Skeletal muscle tissue (tissue), 4 donors: Measurements from ENCODE around the gene KRT38. TPM values are rescaled to one million over a fixed set of nuclear protein-coding genes. Genes with fewer than 3 reads are reported as not detected.

ENCODE experiments used
- H3K27ac ChIP-seq: one replicate; pipeline ENCODE4 v1.7.0; 2013; ENCODE audit warnings: mild to moderate bottlenecking, low read depth, low read length, inconsistent platforms
- H3K27me3 ChIP-seq, 3 donors: one replicate each; pipeline ENCODE4 v1.7.0; 2013; ENCODE audit warnings: low read length in 3 of 3; ENCODE audit not compliant: control insufficient read depth in 3 of 3, insufficient read depth in 3 of 3
- H3K36me3 ChIP-seq, 3 donors: one replicate each; pipeline ENCODE4 v1.7.0; 2013; ENCODE audit warnings: low read length in 3 of 3; ENCODE audit not compliant: control insufficient read depth in 3 of 3, insufficient read depth in 3 of 3
- H3K4me1 ChIP-seq, 3 donors: one replicate each; pipeline ENCODE4 v1.7.0; 2013; ENCODE audit warnings: low read length in 3 of 3, mild to moderate bottlenecking in 3 of 3; ENCODE audit not compliant: control insufficient read depth in 3 of 3, insufficient read depth in 3 of 3
- H3K4me3 ChIP-seq, 3 donors: one replicate each; pipeline ENCODE4 v1.7.0; 2013; ENCODE audit warnings: low read length in 3 of 3
- H3K9ac ChIP-seq, 3 donors: one replicate each; pipeline ENCODE4 v1.7.0; 2013; ENCODE audit warnings: low read length in 3 of 3, mild to moderate bottlenecking in 3 of 3, moderate library complexity in 2 of 3, low read depth in 1 of 3
- H3K9me3 ChIP-seq, 3 donors: one replicate each; pipeline ENCODE4 v1.7.0; 2013; ENCODE audit warnings: low read length in 3 of 3; ENCODE audit not compliant: control insufficient read depth in 3 of 3
- total RNA-seq: library from RNA; depleted of rRNA; stranded (reverse); fragments of >200 nt; gene quantifications from one replicate; pipeline ENCODE4 v1.2.3, GENCODE V29; 2014
- donor health status: Osteomylitis.

Gene KRT38
- total RNA-seq, 1 donor from 2014 or later = not detected

GRCh38 chr17:41463746-41464145, 23.0 kb upstream of the KRT38 start:
- H3K27ac ChIP-seq = no peak overlapping the region
- no peaks in the 10 kb centered on the region for H3K36me3 ChIP-seq
- peaks cover 0 to 2% (median 0%) of the 10 kb centered on the region in 3 donors for H3K9me3 ChIP-seq
- peaks cover 0 to 14% (median 3%) of the 10 kb centered on the region in 3 donors for H3K27me3 ChIP-seq
- H3K4me3 ChIP-seq = no peak overlapping the region
- no peak overlapping the region for H3K9ac ChIP-seq
- peaks cover 8 to 14% (median 12%) of the 10 kb centered on the region in 3 donors for H3K4me1 ChIP-seq

DNA sequence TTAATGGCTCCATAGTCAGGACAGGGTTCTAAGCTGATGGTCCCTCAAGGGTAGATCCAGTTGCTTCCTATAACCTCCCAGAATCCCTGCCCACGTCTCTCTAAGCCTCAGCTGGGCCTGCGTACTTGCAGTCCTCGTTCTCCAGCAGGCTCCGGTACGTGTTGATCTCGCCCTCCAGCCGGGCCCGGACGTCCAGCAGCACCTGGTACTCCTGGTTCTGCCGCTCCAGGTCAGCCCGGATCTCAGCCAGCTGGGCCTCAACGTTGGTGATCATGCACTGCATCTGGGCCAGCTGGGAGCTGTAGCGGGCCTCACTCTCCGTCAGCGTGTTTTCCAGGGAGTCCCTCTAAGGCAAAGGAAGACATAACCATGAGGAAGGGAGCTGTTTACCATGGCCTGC, 21.9 kb upstream of the KRT38 start:
- peaks cover 0 to 19% (median 3%) of the 10 kb centered on the region in 3 donors for H3K27me3 ChIP-seq
- no peak overlapping the region for H3K9ac ChIP-seq
- no peaks in the 10 kb centered on the region for H3K9me3 ChIP-seq
- H3K4me3 ChIP-seq = no peak overlapping the region
- no peak overlapping the region for H3K27ac ChIP-seq
- H3K4me1 ChIP-seq = peaks cover 8 to 14% (median 12%) of the 10 kb centered on the region in 3 donors
- no peaks in the 10 kb centered on the region for H3K36me3 ChIP-seq

DNA sequence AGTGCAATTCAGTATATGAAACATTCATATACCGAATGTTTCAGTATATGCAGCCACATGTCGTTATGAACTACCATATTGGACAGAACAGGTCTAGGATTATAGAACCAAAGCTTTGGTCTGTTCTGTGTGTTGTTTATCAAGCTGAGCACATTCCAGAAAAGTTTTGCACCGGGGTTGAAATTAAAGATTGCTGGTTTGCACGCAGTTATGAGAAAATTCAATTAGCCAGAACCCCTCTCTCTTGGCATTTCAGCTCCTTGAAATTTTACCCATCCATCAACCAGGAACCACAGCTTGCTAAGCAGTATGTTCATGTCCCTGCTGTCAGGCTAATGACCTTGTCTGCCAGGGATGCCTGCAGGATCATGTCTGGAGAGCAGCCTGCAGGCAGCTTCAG, 16.9 kb upstream of the KRT38 start:
- Histone ChIP-seq H3K27me3 (peaks cover 0 to 13% (median 3%) of the 10 kb centered on the region in 3 donors), H3K27ac (no peak overlapping the region), H3K9me3 (no peaks in the 10 kb centered on the region), H3K9ac (no peak overlapping the region), H3K4me1 (peaks cover 0 to 4% (median 0%) of the 10 kb centered on the region in 3 donors), H3K36me3 (no peaks in the 10 kb centered on the region), H3K4me3 (no peak overlapping the region)

DNA sequence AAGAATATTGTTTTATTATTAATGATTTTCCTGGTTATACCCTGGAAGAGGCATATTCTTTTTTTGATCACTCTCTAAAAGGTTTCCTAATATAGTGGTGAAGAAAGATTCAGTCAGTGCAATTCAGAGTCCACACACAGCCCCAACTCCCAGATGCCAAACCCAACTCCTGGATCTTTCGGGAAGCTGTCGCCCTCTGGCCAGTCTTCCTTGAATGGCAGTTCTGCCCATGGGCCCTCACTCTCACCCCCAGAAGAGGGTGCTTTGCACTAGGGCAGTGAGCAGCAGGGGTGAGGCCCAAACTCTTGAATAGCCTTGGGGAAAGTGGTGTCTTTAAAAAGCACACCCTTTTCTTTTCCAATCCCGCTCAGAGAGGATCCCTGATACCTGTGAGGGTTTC, 15.4 kb upstream of the KRT38 start:
- Histone ChIP-seq H3K27ac (no peak overlapping the region), H3K27me3 (peaks cover 0 to 10% (median 8%) of the 10 kb centered on the region in 3 donors), H3K9ac (no peak overlapping the region), H3K4me3 (no peak overlapping the region), H3K36me3 (no peaks in the 10 kb centered on the region), H3K4me1 (no peaks in the 10 kb centered on the region), H3K9me3 (no peaks in the 10 kb centered on the region)

- Histone ChIP-seq H3K4me3 (no peak overlapping the region), H3K4me1 (no peaks in the 10 kb centered on the region), H3K36me3 (no peaks in the 10 kb centered on the region), H3K27me3 (peaks cover 0 to 10% (median 7%) of the 10 kb centered on the region in 3 donors), H3K9me3 (no peaks in the 10 kb centered on the region), H3K9ac (no peak overlapping the region), H3K27ac (no peak overlapping the region)
Measured at GRCh38 chr17:41455236-41455635, 14.5 kb upstream of the KRT38 start.

DNA sequence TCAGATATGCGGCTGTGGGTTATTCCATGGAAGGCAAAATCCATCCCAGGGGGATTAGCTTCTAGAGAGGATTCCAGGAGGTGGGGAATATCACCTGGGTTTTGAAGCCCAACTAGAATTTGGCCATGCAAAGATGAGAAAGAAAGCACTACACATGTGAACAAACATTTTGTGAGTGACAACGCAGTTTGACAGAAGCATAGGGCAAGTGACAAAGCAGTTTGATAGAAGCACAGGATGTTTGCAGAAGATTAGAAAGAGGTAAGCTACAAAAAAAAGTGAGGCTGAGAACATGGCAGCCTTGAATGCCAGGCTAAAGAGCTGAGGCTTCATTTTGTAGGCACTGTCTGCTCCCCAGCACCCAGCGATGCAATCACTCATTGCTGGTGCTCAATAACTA, 12.3 kb upstream of the KRT38 start:
- no peak overlapping the region for H3K27ac ChIP-seq
- no peaks in the 10 kb centered on the region for H3K4me1 ChIP-seq
- no peak overlapping the region for H3K9ac ChIP-seq
- H3K27me3 ChIP-seq = peaks cover 0 to 13% (median 8%) of the 10 kb centered on the region in 3 donors
- no peaks in the 10 kb centered on the region for H3K36me3 ChIP-seq
- H3K9me3 ChIP-seq = no peaks in the 10 kb centered on the region
- H3K4me3 ChIP-seq = no peak overlapping the region

DNA sequence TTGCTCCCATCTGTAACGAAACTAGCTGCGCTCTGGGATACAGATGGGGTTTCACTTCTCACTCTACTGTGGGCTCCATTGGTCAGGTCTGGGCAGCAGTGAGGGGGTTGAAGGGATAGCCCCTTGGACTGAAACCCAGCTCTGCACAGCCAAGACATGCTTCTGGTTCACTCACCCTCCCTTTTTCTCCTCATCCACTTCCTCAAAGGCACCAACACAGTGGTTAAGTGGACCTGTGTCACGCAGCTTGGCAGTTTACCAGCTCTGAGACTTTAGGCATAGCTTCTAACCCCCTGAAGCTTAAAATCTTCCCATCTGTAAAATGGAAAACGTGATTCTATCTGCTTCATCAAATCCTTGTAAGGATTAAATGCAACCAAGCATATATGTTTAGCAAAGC, 11.5 kb upstream of the KRT38 start:
- H3K27me3 ChIP-seq = peaks cover 0 to 18% (median 10%) of the 10 kb centered on the region in 3 donors
- no peaks in the 10 kb centered on the region for H3K4me1 ChIP-seq
- no peaks in the 10 kb centered on the region for H3K36me3 ChIP-seq
- no peak overlapping the region for H3K4me3 ChIP-seq
- H3K9ac ChIP-seq = no peak overlapping the region
- H3K9me3 ChIP-seq = no peaks in the 10 kb centered on the region
- no peak overlapping the region for H3K27ac ChIP-seq

GRCh38 chr17:41451154-41451728, 10.5 kb upstream of the KRT38 start:
- H3K27me3 ChIP-seq = peaks cover 0 to 13% (median 10%) of the 10 kb centered on the region in 3 donors
- no peak overlapping the region for H3K9ac ChIP-seq
- no peaks in the 10 kb centered on the region for H3K4me1 ChIP-seq
- H3K27ac ChIP-seq = no peak overlapping the region
- H3K4me3 ChIP-seq = no peak overlapping the region
- no peaks in the 10 kb centered on the region for H3K9me3 ChIP-seq
- H3K36me3 ChIP-seq = no peaks in the 10 kb centered on the region

- H3K36me3 ChIP-seq = no peaks in the 10 kb centered on the region
- no peaks in the 10 kb centered on the region for H3K4me1 ChIP-seq
- no peak overlapping the region for H3K9ac ChIP-seq
- no peak overlapping the region for H3K27ac ChIP-seq
- H3K9me3 ChIP-seq = no peaks in the 10 kb centered on the region
- H3K27me3 ChIP-seq = peaks cover 0 to 16% (median 12%) of the 10 kb centered on the region in 3 donors
- no peak overlapping the region for H3K4me3 ChIP-seq
Measured at GRCh38 chr17:41449008-41449407, 8.2 kb upstream of the KRT38 start.

- Histone ChIP-seq H3K27ac (no peak overlapping the region), H3K9me3 (no peaks in the 10 kb centered on the region), H3K27me3 (peaks cover 0 to 16% (median 12%) of the 10 kb centered on the region in 3 donors), H3K9ac (no peak overlapping the region), H3K4me3 (no peak overlapping the region), H3K36me3 (no peaks in the 10 kb centered on the region), H3K4me1 (no peaks in the 10 kb centered on the region)
Measured at GRCh38 chr17:41448506-41448905, 7.7 kb upstream of the KRT38 start.
